Measurements from ENCODE around the gene SPON1. TPM values are rescaled to one million over a fixed set of nuclear protein-coding genes. Genes with fewer than 3 reads are reported as not detected.

SPON1 gene
- total and polyA plus RNA-seq, 2 experiments from 2014 or later: 2.4 to 5.4 TPM

DNA sequence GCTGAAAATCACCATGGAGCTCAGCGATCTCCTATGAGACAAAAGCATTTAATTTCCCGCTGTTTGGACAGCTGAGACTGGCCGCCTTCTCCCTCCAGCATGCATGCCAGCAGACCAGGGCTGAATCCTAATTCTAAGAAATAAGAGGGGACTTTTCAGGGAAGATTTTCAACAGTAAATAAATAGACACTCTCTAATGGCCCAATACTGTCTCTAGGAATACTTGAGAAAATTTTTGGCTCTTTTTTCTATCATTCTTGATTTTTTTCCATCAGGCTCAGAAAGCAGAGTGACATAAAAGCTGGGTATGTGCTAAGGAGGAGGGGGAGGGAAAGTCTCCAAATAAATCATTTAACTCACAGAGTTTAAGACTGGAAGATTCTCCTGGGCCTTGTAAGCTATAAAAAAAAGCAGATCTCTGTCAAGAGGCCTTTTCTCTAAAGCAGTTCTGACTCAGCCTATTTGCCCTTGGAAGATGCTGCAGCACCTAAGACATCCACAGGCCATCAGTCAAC is 17.6 kb upstream of the SPON1 start:
- Histone ChIP-seq H3K4me2 (ENCODE audit: unreplicated experiment) (no peak overlapping the region), H3F3A (ENCODE audit: insufficient read depth) (0 out of 2 replicates have a peak, but pooled peaks cover 6% of the 10 kb centered on the region), H2AFZ (no peak overlapping the region), H3K9ac (no peak overlapping the region), H3K27me3 (replicated peaks; ENCODE audit: insufficient read depth) (peaks cover 6% of the 10 kb centered on the region; the same call in 1 of the 2 replicates), H3K9me3 (ENCODE audit: low read depth) (no peaks in the 10 kb centered on the region), H3K79me2 (ENCODE audit: insufficient read depth) (no peaks in the 10 kb centered on the region), H3K4me1 (ENCODE audit: insufficient read depth) (peaks cover 16% of the 10 kb centered on the region), H3K4me3 (no peak overlapping the region), H4K20me1 (ENCODE audit: insufficient read depth) (no peaks in the 10 kb centered on the region), H3K36me3 (ENCODE audit: low read depth) (no peaks in the 10 kb centered on the region), H3K27ac (no peak overlapping the region), H3K9me2 (ENCODE audit: insufficient read depth) (no peaks in the 10 kb centered on the region)
- in situ Hi-C loops (cut with MboI): no loop called here
- TF ChIP-seq EZH2 (IDR thresholded peaks at IDR 0.05; ENCODE audit: insufficient read depth, poor library complexity, severe bottlenecking) (no peak), EZH2phosphoT487 (IDR thresholded peaks at IDR 0.05; ENCODE audit: insufficient read depth, low read depth) (no peak)
- WGBS, 2 experiments (ENCODE audit: low coverage in 1 of 2, low lambda C conversion rate in 2 of 2, missing lambda C conversion rate in 2 of 2): 43% methylated on average over 3 of the region's 3 CpGs
- DNase-seq: no peak

DNA sequence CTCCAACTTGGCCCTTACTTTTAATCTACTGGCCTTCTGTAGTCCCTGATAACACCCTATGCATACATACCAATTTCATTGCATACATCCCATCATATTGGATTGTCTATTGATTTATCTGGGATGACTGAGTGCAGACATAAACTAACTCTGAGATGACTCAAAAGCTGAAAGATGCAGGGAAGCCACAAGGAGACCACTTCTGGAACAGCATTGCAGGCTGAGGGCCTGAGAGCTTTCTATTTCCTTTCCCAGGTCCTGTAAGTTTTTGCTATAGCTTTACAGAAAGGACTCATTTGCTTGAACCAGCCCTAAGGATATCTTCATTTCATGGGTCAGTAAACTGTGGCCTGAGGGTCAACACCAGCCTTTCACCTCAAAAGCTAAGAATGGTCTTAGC is 15.1 kb upstream of the SPON1 start:
- Histone ChIP-seq H3K4me1 (ENCODE audit: insufficient read depth) (peaks cover 11% of the 10 kb centered on the region), H3K27ac (no peak overlapping the region), H3K4me3 (no peak overlapping the region), H3K9me3 (ENCODE audit: low read depth) (no peaks in the 10 kb centered on the region), H3K36me3 (ENCODE audit: low read depth) (no peaks in the 10 kb centered on the region), H3K27me3 (replicated peaks; ENCODE audit: insufficient read depth) (peaks cover 9% of the 10 kb centered on the region), H3K9ac (no peak overlapping the region), H3K4me2 (ENCODE audit: unreplicated experiment) (no peak overlapping the region), H2AFZ (no peak overlapping the region), H3K79me2 (ENCODE audit: insufficient read depth) (no peaks in the 10 kb centered on the region), H4K20me1 (ENCODE audit: insufficient read depth) (no peaks in the 10 kb centered on the region), H3K9me2 (ENCODE audit: insufficient read depth) (no peaks in the 10 kb centered on the region), H3F3A (ENCODE audit: insufficient read depth) (0 out of 2 replicates have a peak, but pooled peaks cover 6% of the 10 kb centered on the region)
- DNase-seq: no peak
- TF ChIP-seq EZH2phosphoT487 (IDR thresholded peaks at IDR 0.05; ENCODE audit: insufficient read depth, low read depth) (no peak), EZH2 (IDR thresholded peaks at IDR 0.05; ENCODE audit: insufficient read depth, poor library complexity, severe bottlenecking) (no peak)
- in situ Hi-C loops (cut with MboI): no loop called here

DNA sequence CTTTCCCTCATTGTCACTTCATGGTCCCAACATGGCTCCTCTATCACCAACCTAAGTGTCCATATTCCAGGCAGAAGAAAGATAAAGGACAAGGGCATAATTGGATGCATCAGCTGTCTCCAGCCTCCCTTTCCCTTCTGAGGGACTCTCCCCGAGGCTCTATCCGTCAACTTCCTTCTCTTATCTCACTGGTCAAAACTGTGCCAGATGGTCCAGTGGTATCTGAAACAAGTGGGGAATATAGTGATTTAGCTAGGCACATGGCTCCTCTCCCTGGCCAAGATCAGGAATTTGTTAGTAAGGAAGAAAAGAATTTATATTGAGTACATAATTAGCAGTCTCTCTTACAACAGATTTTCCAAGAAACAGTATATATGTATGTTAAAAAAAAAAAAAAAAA is 12.6 kb upstream of the SPON1 start:
- no peaks in the 10 kb centered on the region for H4K20me1 ChIP-seq (ENCODE audit: insufficient read depth)
- no peaks in the 10 kb centered on the region for H3K79me2 ChIP-seq (ENCODE audit: insufficient read depth)
- no peak overlapping the region for H2AFZ ChIP-seq
- no peaks in the 10 kb centered on the region for H3K36me3 ChIP-seq (ENCODE audit: low read depth)
- no peak overlapping the region for H3K4me2 ChIP-seq (ENCODE audit: unreplicated experiment)
- H3K9me2 ChIP-seq (ENCODE audit: insufficient read depth): no peaks in the 10 kb centered on the region
- no peak for DNase-seq
- H3F3A ChIP-seq (ENCODE audit: insufficient read depth): no peaks in the 10 kb centered on the region
- H3K4me3 ChIP-seq: no peak overlapping the region
- H3K4me1 ChIP-seq (ENCODE audit: insufficient read depth): no peaks in the 10 kb centered on the region
- no peak overlapping the region for H3K9ac ChIP-seq
- H3K27ac ChIP-seq: no peak overlapping the region
- H3K9me3 ChIP-seq (ENCODE audit: low read depth): no peaks in the 10 kb centered on the region
- TF ChIP-seq EZH2phosphoT487 (IDR thresholded peaks at IDR 0.05; ENCODE audit: insufficient read depth, low read depth) (no peak), EZH2 (IDR thresholded peaks at IDR 0.05; ENCODE audit: insufficient read depth, poor library complexity, severe bottlenecking) (no peak)
- peaks cover 19% of the 10 kb centered on the region for H3K27me3 ChIP-seq (replicated peaks; ENCODE audit: insufficient read depth)
- 76 to 81% methylated on average over 2 of the region's 2 CpGs for WGBS, 2 experiments (ENCODE audit: low coverage in 1 of 2, low lambda C conversion rate in 2 of 2, missing lambda C conversion rate in 2 of 2)
- in situ Hi-C loops (cut with MboI): no loop called here

DNA sequence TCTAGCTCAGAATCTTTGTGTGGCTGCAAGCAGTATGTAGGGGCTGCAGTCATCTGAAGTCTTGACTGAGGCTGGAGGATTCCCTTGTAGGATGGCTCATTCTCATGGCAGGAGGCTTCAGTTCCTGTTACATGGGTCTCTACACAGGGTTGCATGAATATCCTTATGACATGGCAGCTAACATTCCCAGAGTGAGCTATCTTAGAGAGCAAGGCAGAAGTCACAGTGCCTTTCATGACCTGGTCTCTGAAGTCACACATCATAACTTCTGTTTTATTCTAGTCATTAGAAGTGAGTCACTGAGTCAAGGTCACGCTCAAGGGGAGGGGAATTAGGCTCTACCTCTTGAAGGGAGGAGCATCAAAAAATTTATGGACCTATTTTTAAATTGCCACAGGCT is 10.3 kb upstream of the SPON1 start:
- H3K4me3 ChIP-seq: no peak overlapping the region
- no peaks in the 10 kb centered on the region for H3F3A ChIP-seq (ENCODE audit: insufficient read depth)
- H3K9me2 ChIP-seq (ENCODE audit: insufficient read depth): no peaks in the 10 kb centered on the region
- H3K9me3 ChIP-seq (ENCODE audit: low read depth): no peaks in the 10 kb centered on the region
- WGBS, 2 experiments (ENCODE audit: low coverage in 1 of 2, low lambda C conversion rate in 2 of 2, missing lambda C conversion rate in 2 of 2): 32 to 36% methylated on average over 1 of the region's 1 CpG
- no peak overlapping the region for H3K4me2 ChIP-seq (ENCODE audit: unreplicated experiment)
- H3K4me1 ChIP-seq (ENCODE audit: insufficient read depth): no peaks in the 10 kb centered on the region
- no peak overlapping the region for H3K27ac ChIP-seq
- H3K27me3 ChIP-seq (replicated peaks; ENCODE audit: insufficient read depth): peaks cover 31% of the 10 kb centered on the region
- H4K20me1 ChIP-seq (ENCODE audit: insufficient read depth): no peaks in the 10 kb centered on the region
- no peak for TF ChIP-seq EZH2 (IDR thresholded peaks at IDR 0.05; ENCODE audit: insufficient read depth, poor library complexity, severe bottlenecking)
- TF ChIP-seq EZH2phosphoT487 (IDR thresholded peaks at IDR 0.05; ENCODE audit: insufficient read depth, low read depth): no peak
- no peaks in the 10 kb centered on the region for H3K36me3 ChIP-seq (ENCODE audit: low read depth)
- no peaks in the 10 kb centered on the region for H3K79me2 ChIP-seq (ENCODE audit: insufficient read depth)
- no peak overlapping the region for H2AFZ ChIP-seq
- no peak for DNase-seq
- in situ Hi-C loops (cut with MboI): no loop called here
- H3K9ac ChIP-seq: no peak overlapping the region

DNA sequence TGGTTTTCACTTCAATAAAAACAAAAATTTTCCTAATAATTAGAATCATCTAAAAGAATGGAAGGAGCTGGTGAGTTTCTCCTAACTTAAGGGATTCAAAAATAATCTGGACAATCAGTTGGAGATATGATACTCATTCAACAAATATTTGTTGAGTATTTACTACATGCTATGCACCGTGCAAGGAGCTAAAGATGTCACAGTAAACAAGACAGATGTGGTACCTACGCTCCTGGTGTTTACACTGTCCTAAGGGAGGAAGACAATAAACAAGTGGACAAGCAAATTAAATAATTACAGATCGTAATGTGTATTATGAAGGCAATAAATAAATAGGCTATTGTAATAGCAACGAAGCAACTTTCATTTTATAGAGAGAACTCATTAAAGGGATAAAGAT is 9.9 kb upstream of the SPON1 start:
- Histone ChIP-seq H3K4me3 (no peak overlapping the region), H3K79me2 (ENCODE audit: insufficient read depth) (no peaks in the 10 kb centered on the region), H3K9me2 (ENCODE audit: insufficient read depth) (no peaks in the 10 kb centered on the region), H3K9me3 (ENCODE audit: low read depth) (no peaks in the 10 kb centered on the region), H3F3A (ENCODE audit: insufficient read depth) (no peaks in the 10 kb centered on the region), H3K4me2 (ENCODE audit: unreplicated experiment) (no peak overlapping the region), H3K27me3 (replicated peaks; ENCODE audit: insufficient read depth) (peaks cover 33% of the 10 kb centered on the region), H2AFZ (no peak overlapping the region), H3K36me3 (ENCODE audit: low read depth) (no peaks in the 10 kb centered on the region), H3K4me1 (ENCODE audit: insufficient read depth) (no peaks in the 10 kb centered on the region), H3K9ac (no peak overlapping the region), H4K20me1 (ENCODE audit: insufficient read depth) (no peaks in the 10 kb centered on the region), H3K27ac (no peak overlapping the region)
- in situ Hi-C loops (cut with MboI): no loop called here
- TF ChIP-seq EZH2 (IDR thresholded peaks at IDR 0.05; ENCODE audit: insufficient read depth, poor library complexity, severe bottlenecking) (no peak), EZH2phosphoT487 (IDR thresholded peaks at IDR 0.05; ENCODE audit: insufficient read depth, low read depth) (no peak)
- DNase-seq: no peak
- 75 to 82% methylated on average over 4 of the region's 4 CpGs for WGBS, 2 experiments (ENCODE audit: low coverage in 1 of 2, low lambda C conversion rate in 2 of 2, missing lambda C conversion rate in 2 of 2)

All from GM23248 (cell line).